HG03196 (cell line): ENCODE results near the gene ANKRD18B.
"Not testable (repeated sequence)": the region's sequence is repeated elsewhere in the genome, so short reads cannot be mapped to it uniquely, and the experiment has no call there.

Experiments
- ATAC-seq: cut with Tn5 transposase; IDR thresholded peaks from one replicate; pipeline ENCODE4 v1.9.1; 2021; ENCODE audit not compliant: unreplicated experiment

ANKRD18B gene

DNA sequence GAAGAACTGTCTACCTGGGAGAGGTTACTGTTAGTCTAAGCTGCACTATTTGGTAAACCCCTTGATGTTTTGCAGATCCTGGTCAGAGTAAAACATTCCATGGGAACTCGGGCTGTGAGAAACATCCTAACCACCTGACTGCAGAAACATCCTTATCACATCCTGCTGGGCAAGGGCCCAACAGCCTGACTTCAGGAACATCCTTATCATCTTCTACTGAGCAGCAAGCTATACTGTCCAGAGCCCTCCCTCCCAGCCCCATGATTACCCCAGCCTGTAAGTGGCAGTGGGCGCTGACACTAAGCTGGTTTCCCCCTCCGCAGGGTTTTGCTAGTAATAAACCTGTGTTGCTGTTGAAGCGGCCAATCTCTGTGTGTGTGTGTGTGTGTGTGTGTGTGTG, 80.9 kb downstream of the ANKRD18B start:
- ATAC-seq = not testable (repeated sequence)

DNA sequence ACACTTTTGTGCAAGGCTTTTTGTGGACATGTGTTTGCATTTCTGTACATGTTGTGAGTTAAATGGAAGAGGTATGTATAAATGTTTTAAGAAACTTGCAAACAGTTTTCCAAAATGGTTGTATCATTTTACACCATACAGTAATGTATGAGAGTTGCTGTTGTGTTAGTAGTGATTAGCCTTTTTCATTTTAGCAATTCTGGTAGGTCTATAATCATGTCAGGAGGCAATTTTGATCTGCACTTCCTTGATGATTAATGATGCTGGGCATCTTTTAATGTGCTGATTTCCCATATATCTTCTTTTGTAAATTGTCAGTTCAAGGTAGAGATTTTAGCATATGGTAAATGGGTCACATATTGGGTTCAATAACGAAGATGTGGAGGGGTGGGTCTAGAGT, 87.3 kb downstream of the ANKRD18B start:
- ATAC-seq = no peak

DNA sequence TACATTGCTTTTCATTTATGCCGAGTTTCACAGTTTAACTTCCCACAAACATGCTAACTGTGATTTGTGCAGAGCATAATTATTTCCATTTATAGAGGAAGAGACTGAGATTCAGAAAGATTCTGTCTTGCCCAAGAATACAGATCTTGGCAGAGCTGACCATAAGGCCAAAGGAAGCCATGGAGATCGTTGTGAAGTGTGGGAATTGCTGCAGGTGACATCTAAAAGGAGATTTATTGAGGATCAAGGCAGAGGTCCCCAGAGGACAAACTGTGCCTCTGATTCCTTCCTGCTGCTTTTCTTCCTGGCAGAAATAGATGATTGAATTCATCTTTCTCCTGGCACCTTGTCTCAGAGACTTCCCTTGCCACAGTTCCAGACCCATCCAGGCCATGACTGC, 88.4 kb downstream of the ANKRD18B start:
- not testable (repeated sequence) for ATAC-seq

DNA sequence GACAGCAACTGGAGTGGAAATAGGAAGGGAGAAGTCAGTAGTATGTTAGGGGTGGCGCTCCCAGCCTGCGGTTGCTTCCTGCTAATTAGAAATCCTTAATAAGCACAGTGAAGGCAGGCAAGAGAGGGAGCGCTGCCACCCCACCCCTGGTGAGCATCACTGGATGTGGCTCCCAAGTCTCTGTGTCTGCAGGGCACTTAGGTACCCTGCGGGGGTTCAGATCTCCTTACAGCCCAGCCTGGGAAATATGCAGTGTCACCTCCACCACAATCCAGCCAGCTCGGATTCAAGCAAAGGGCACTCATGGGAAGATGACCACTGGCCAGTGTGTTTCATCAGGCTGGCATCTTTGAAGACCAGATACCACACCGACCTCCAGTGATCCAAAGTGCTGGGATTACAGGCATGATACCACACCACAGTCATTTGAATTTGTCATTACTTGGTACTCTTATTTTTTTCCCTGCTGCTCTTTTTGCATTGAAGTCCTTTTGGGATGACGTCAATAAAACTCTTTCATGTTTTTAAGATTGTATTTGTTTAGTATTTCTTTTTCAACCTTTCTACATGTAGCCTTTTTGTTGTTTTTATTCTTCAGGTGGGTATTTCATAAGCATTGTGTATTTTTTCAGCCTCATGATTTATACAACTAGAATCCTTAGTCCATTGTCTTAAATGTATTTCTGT, 90.1 kb downstream of the ANKRD18B start:
- ATAC-seq = no peak

DNA sequence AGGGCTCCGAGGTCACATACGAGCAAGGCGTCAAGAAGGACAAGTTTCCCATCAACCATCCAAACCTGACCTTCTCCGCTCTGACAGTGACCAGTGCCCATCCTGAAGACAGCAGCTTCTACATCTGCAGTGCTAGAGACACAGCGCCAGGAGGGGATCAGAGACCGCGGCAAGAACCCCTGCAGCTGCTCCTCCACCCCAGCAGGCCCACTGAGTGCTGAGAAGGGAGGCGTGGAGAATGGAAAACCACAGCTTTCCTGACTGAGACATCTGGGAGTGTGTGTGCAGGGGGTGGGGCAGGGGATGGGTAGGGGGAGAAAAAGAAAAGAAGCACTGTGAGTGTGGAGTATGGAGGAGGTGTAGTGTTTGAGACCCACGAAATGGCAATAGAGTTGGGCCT, 94.3 kb downstream of the ANKRD18B start:
- not testable (repeated sequence) for ATAC-seq

DNA sequence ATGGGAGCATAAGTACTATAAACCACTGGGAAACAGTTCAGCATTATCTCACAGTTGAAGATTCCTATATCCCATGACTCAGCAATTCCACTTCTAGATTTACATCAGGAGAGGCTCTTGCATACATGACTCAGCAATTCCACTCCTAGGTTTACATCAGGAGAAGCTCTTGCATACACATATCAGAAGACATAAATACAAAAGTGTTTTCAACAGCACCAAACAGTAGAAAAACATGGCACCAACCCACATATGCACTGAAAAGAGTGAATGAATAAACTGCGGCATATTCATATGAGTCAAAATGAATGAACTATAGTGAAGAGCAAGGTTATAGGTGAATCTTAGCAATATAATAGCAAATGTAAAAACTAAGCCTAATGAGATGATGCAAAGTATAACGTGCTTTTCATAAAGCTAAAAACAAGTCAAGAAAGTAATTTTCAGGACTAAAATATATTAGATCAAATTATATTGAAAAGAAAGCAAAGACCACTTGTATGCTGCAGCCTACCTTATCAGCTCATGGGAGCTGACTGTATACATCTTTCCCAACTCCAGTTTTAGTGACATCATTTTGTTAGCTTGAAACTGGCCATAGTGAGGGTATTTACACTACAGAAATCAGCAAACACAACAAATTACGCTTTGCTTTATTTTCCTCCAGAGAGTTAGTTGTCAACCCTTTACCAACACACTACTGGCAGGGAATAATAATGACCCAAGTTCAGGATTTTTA, 95.8 kb downstream of the ANKRD18B start:
- no peak for ATAC-seq

DNA sequence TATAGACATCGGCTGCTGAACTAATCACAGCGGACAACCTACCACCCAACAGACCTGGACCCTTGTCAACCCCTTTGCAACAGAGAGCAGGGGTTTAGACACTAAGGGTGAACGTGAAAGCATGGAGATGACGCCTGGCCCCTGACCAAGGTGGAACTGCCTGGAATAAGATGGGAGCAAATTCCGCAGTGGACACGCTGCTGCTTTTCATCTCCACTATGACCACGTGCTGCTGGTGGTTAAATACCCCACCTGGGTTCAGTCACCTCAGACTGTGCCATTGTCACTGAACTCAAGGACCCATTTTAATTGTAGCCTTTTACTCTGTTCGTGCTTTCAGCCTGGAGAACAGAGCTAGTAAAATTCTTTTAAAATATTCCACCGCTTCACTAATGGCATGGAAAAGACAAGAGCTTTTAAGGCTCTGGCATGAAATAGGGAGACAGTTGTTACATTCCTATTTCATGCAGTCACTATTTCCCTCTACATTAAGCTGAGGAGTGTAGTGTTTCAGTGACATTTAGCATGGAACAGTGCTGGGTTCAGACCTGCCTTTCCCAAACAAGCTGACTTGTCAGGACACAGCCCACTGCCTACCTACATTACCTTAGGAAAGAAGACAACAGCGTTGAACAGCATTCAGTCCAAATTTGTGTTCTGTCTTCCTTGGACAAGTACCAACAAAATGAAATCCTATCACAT, 96.8 kb downstream of the ANKRD18B start:
- ATAC-seq = no peak
